Neural cell (in vitro differentiated cells): Measurements from ENCODE around the gene MAP6. TPM values are rescaled to one million over a fixed set of nuclear protein-coding genes. Genes with fewer than 3 reads are reported as not detected.
"Not testable (repeated sequence)": the region's sequence is repeated elsewhere in the genome, so short reads cannot be mapped to it uniquely, and the experiment has no call there.

Experiments
- H2AFZ ChIP-seq: fragments of 200-600, 300-800 bp; sonication (generic), shearing (Covaris generic); 2 replicates; pipeline ENCODE4 v1.6.0; 2014; ENCODE audit warnings: low read depth, mild to moderate bottlenecking, antibody characterized with exemption, low read length, moderate library complexity
- H3F3A ChIP-seq: fragments of 200-600 bp; shearing (Covaris generic); 2 replicates; pipeline ENCODE4 v1.6.1; 2016; ENCODE audit warnings: mild to moderate bottlenecking, moderate library complexity, mixed read lengths, antibody characterized with exemption, low read length; ENCODE audit not compliant: insufficient read depth, poor library complexity, severe bottlenecking
- H3K27ac ChIP-seq: fragments of 200-600, 300-800 bp; sonication (generic), shearing (Covaris generic); 2 replicates; pipeline ENCODE4 v1.5.1; 2014; ENCODE audit warnings: mild to moderate bottlenecking, low read length, moderate library complexity
- H3K27me3 ChIP-seq: fragments of 300-800, 200-600 bp; sonication (generic), shearing (Covaris generic); 2 replicates; pipeline ENCODE4 v1.6.0; 2014; ENCODE audit warnings: mild to moderate bottlenecking, low read depth, low read length, moderate library complexity; ENCODE audit not compliant: insufficient read depth
- H3K36me3 ChIP-seq: fragments of 300-800, 200-600 bp; sonication (generic), shearing (Covaris generic); 2 replicates; pipeline ENCODE4 v1.5.1; 2014; ENCODE audit warnings: mild to moderate bottlenecking, antibody characterized with exemption, low read length, moderate library complexity; ENCODE audit not compliant: insufficient read depth
- H3K4me2 ChIP-seq: fragments of 300-800, 200-600 bp; sonication (generic), shearing (Covaris generic); 2 replicates; pipeline ENCODE4 v1.6.0; 2014; ENCODE audit warnings: mild to moderate bottlenecking, low read length
- H3K4me3 ChIP-seq: fragments of 300-800, 200-600 bp; sonication (generic), shearing (Covaris generic); 2 replicates; pipeline ENCODE4 v1.5.1; 2014; ENCODE audit warnings: mild to moderate bottlenecking, low read length, moderate library complexity
- H3K79me2 ChIP-seq: fragments of 200-600 bp; shearing (Covaris generic); replicated peaks from 2 replicates; pipeline ENCODE4 v1.6.0; 2014; ENCODE audit warnings: mild to moderate bottlenecking, low read length, moderate library complexity; ENCODE audit not compliant: insufficient read depth
- H3K9ac ChIP-seq: fragments of 300-800, 200-600 bp; sonication (generic), shearing (Covaris generic); 2 replicates; pipeline ENCODE4 v1.6.1; 2016; ENCODE audit warnings: mild to moderate bottlenecking, low read length, mixed read lengths
- H3K9me2 ChIP-seq: fragments of 200-600 bp; shearing (Covaris generic); 2 replicates; pipeline ENCODE4 v1.6.1; 2016; ENCODE audit warnings: mild to moderate bottlenecking, low read length, mixed read lengths; ENCODE audit not compliant: insufficient read depth
- H3K9me3 ChIP-seq: fragments of 200-600, 300-800 bp; sonication (generic), shearing (Covaris generic); 2 replicates; pipeline ENCODE4 v1.6.1; 2016; ENCODE audit warnings: mild to moderate bottlenecking, mixed run types, low read length, moderate library complexity, mixed read lengths
- H4K20me1 ChIP-seq: fragments of 200-600 bp; shearing (Covaris generic); 2 replicates; pipeline ENCODE4 v1.6.1; 2016; ENCODE audit warnings: mild to moderate bottlenecking, mixed run types; ENCODE audit not compliant: insufficient read depth
- CTCF ChIP-seq: fragments of 450-650 bp; IDR thresholded peaks from 2 replicates; pipeline ENCODE4 v1.5.1; 2014; ENCODE audit warnings: antibody characterized with exemption, mild to moderate bottlenecking, moderate library complexity; ENCODE audit not compliant: poor library complexity, severe bottlenecking
- EP300 ChIP-seq: fragments of 450-650 bp; conservative IDR thresholded peaks from 2 replicates; pipeline ENCODE4 v1.6.1; 2014; ENCODE audit warnings: antibody characterized with exemption, mild to moderate bottlenecking, moderate library complexity; ENCODE audit not compliant: poor library complexity, severe bottlenecking
- EZH2 ChIP-seq: fragments of 200-600, 300-800 bp; shearing (Covaris generic), sonication (generic); IDR thresholded peaks from 2 replicates; pipeline ENCODE4 v1.6.1; 2014; ENCODE audit warnings: antibody characterized with exemption, low read length, borderline replicate concordance, mild to moderate bottlenecking; ENCODE audit not compliant: insufficient read depth, poor library complexity, severe bottlenecking
- MXI1 ChIP-seq: fragments of 450-650 bp; conservative IDR thresholded peaks from 2 replicates; pipeline ENCODE4 v1.6.1; 2014; ENCODE audit warnings: antibody characterized with exemption, mild to moderate bottlenecking; ENCODE audit not compliant: poor library complexity, severe bottlenecking
- POLR2AphosphoS5 ChIP-seq: IDR thresholded peaks from 2 replicates; pipeline ENCODE4 v1.6.1; 2012
- RAD21 ChIP-seq: fragments of 450-650 bp; conservative IDR thresholded peaks from 2 replicates; pipeline ENCODE4 v1.6.1; 2014; ENCODE audit warnings: antibody characterized with exemption, mild to moderate bottlenecking, moderate library complexity
- REST ChIP-seq: IDR thresholded peaks from 2 replicates; pipeline ENCODE4 v1.6.1; 2012; ENCODE audit warnings: borderline replicate concordance
- SMC3 ChIP-seq: fragments of 450-650 bp; conservative IDR thresholded peaks from 2 replicates; pipeline ENCODE4 v1.6.1; 2014; ENCODE audit warnings: antibody characterized with exemption, mild to moderate bottlenecking, moderate library complexity; ENCODE audit not compliant: poor library complexity
- TAF1 ChIP-seq: IDR thresholded peaks from 2 replicates; pipeline ENCODE4 v1.6.1; 2012; ENCODE audit warnings: low read depth
- polyA plus RNA-seq: library from polyadenylated mRNA; depleted of rRNA; stranded (reverse); fragments of >200 nt; gene quantifications from 2 replicates; pipeline ENCODE4 v1.2.3, GENCODE V29; 2014

Gene MAP6
- polyA plus RNA-seq, 1 donor from 2014 or later = 178 TPM

- H3K4me3 ChIP-seq = no peak overlapping the region
- TF ChIP-seq MXI1 = no peak
- no peak for TF ChIP-seq REST
- no peak for TF ChIP-seq CTCF
- TF ChIP-seq POLR2AphosphoS5 = no peak
- TF ChIP-seq EP300 = no peak
- no peak for TF ChIP-seq RAD21
- no peak for TF ChIP-seq EZH2
- no peak for TF ChIP-seq TAF1
- no peak for TF ChIP-seq SMC3
These were observed 23.0 kb upstream of the MAP6 start for GRCh38 chr11:75691804-75692203.

GRCh38 chr11:75689863-75690609 is 21.2 kb upstream of the MAP6 start:
- Histone ChIP-seq H3K9me3 (no peaks in the 10 kb centered on the region), H3K4me3 (no peak overlapping the region), H4K20me1 (no peaks in the 10 kb centered on the region), H3K79me2 (no peaks in the 10 kb centered on the region), H2AFZ (no peak overlapping the region), H3K9ac (no peak overlapping the region), H3K36me3 (no peaks in the 10 kb centered on the region), H3K4me2 (no peak overlapping the region), H3K9me2 (no peaks in the 10 kb centered on the region), H3K27me3 (no peaks in the 10 kb centered on the region), H3F3A (no peaks in the 10 kb centered on the region), H3K27ac (no peak overlapping the region)
- TF ChIP-seq SMC3 (no peak), EP300 (no peak), EZH2 (no peak), TAF1 (no peak), MXI1 (no peak), REST (no peak), RAD21 (no peak), POLR2AphosphoS5 (no peak), CTCF (no peak)

More at GRCh38 chr11:75691804-75692203, 23.0 kb upstream of the MAP6 start:
- H3K27me3 ChIP-seq = no peaks in the 10 kb centered on the region
- H3K9me3 ChIP-seq = no peaks in the 10 kb centered on the region
- no peak overlapping the region for H2AFZ ChIP-seq
- no peak overlapping the region for H3K27ac ChIP-seq
- no peaks in the 10 kb centered on the region for H3K9me2 ChIP-seq
- no peaks in the 10 kb centered on the region for H3K79me2 ChIP-seq
- no peaks in the 10 kb centered on the region for H4K20me1 ChIP-seq
- no peaks in the 10 kb centered on the region for H3K36me3 ChIP-seq
- H3K4me2 ChIP-seq = no peak overlapping the region
- no peak overlapping the region for H3K9ac ChIP-seq
- H3F3A ChIP-seq = no peaks in the 10 kb centered on the region

- H3K9ac ChIP-seq, H3K4me2 ChIP-seq, H3K9me3 ChIP-seq: not testable (repeated sequence)
These were observed 15.0 kb upstream of the MAP6 start for GRCh38 chr11:75683856-75684255.

More at GRCh38 chr11:75683856-75684255, 15.0 kb upstream of the MAP6 start:
- H3K27ac ChIP-seq, H3K4me3 ChIP-seq, H3K27me3 ChIP-seq, H3K9me2 ChIP-seq, H2AFZ ChIP-seq, H3K36me3 ChIP-seq, H3K79me2 ChIP-seq, H3F3A ChIP-seq, H4K20me1 ChIP-seq: not testable (repeated sequence)
